HG02610 (cell line): ENCODE measurements around the gene ABHD12.

Source experiments
- ATAC-seq: cut with Tn5 transposase; IDR thresholded peaks from one replicate; pipeline ENCODE4 v1.9.1; 2021; ENCODE audit warnings: mild to moderate bottlenecking, moderate library complexity; ENCODE audit not compliant: unreplicated experiment

The ABHD12 gene

GRCh38 chr20:25308671-25309394 lies 81.8 kb downstream of the ABHD12 start:
- peak; percentile 37 for ATAC-seq

- no peak for ATAC-seq
These were observed 82.5 kb downstream of the ABHD12 start for GRCh38 chr20:25308083-25308491.

- ATAC-seq, result no peak
These were observed 83.4 kb downstream of the ABHD12 start for GRCh38 chr20:25306991-25307903.

GRCh38 chr20:25304025-25304549 lies 86.5 kb downstream of the ABHD12 start:
- no peak for ATAC-seq

GRCh38 chr20:25303292-25304024 lies 87.2 kb downstream of the ABHD12 start:
- ATAC-seq, result no peak

GRCh38 chr20:25302596-25302995 lies 88.0 kb downstream of the ABHD12 start:
- ATAC-seq, result no peak

- no peak for ATAC-seq
These were observed 89.2 kb downstream of the ABHD12 start for GRCh38 chr20:25301357-25301920.

- no peak for ATAC-seq
These were observed 90.0 kb downstream of the ABHD12 start for GRCh38 chr20:25300496-25301170.

- ATAC-seq, result no peak
These were observed 90.8 kb downstream of the ABHD12 start for GRCh38 chr20:25299806-25300205.

GRCh38 chr20:25297141-25297905 lies 93.3 kb downstream of the ABHD12 start:
- peak; percentile 47 for ATAC-seq

GRCh38 chr20:25296094-25297093 lies 94.2 kb downstream of the ABHD12 start:
- no peak for ATAC-seq

- no peak for ATAC-seq
These were observed 95.1 kb downstream of the ABHD12 start for GRCh38 chr20:25295386-25296093.

GRCh38 chr20:25294459-25295385 lies 95.9 kb downstream of the ABHD12 start:
- ATAC-seq, result peak; percentile 37

- no peak for ATAC-seq
These were observed 96.7 kb downstream of the ABHD12 start for GRCh38 chr20:25293910-25294458.

- no peak for ATAC-seq
These were observed 97.1 kb downstream of the ABHD12 start for GRCh38 chr20:25293507-25293906.

GRCh38 chr20:25292176-25292891 lies 98.3 kb downstream of the ABHD12 start:
- no peak for ATAC-seq
